Left lobe of liver (tissue), 2 donors: Measurements from ENCODE around the gene HELZ. TPM values are rescaled to one million over a fixed set of nuclear protein-coding genes. Genes with fewer than 3 reads are reported as not detected.

Experiments used
- ATAC-seq: fragments of 200-7000 bp; cut with Tn5 transposase; one replicate; pipeline ENCODE4 v1.9.1; 2020; ENCODE audit warnings: mild to moderate bottlenecking, moderate library complexity
- DNase-seq: peaks from one replicate; pipeline ENCODE4 v3.0.0-alpha.2; 2020; ENCODE audit warnings: low spot score
- total RNA-seq: library from RNA; stranded (reverse); gene quantifications from one replicate; pipeline ENCODE4 v1.2.1, GENCODE V29; 2021
- donor health status: DM: no; HTN: no; CAD: no; lungs with moderate emphysema.
- donor health status: DM: no; HTN: yes; CAD: no.

The HELZ gene
- total RNA-seq, 1 donor from 2014 or later, result 31.7 TPM

DNA sequence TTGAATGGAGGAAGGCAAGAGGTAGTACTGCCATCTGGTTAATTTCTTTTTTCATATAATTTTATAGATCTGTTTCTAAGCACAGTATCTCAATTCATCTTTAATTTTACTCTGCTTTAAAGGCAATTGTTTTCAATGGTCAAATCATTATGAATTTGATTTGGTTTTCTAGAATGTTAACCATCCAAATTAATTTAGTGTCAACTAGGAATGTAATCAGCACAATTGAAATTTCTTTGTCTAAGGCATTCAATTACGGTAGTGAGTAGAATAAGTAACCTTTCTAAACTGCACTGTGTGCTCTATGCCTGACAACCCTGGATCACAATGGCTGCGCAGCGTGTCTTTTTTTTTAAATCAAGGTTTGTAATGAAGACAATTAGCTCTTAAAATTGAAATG, 156.4 kb downstream of the HELZ start:
- DNase-seq (no peak), ATAC-seq (no peak)

- no peak for ATAC-seq
- DNase-seq, result no peak
These were observed 159.6 kb downstream of the HELZ start for GRCh38 chr17:67085406-67085805.

DNA sequence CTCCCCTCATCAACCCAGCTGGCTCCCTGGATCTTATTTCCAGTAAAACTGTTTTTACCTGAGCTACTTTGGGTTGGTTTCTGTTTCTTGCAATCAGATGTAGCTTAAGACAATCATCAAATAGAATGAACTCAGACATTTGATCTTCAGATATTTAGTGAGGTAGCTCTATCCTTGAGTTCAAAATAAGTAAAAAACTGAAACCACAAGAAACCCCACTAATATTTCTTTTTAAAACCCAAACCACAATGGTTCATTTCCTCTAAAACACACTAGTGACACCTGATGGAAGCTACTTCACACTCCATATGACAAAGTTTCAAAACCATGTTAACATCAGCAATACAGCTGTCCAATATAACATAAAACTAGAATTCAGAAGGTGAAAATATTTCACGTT, 162.9 kb downstream of the HELZ start:
- DNase-seq, result no peak
- no peak for ATAC-seq

DNA sequence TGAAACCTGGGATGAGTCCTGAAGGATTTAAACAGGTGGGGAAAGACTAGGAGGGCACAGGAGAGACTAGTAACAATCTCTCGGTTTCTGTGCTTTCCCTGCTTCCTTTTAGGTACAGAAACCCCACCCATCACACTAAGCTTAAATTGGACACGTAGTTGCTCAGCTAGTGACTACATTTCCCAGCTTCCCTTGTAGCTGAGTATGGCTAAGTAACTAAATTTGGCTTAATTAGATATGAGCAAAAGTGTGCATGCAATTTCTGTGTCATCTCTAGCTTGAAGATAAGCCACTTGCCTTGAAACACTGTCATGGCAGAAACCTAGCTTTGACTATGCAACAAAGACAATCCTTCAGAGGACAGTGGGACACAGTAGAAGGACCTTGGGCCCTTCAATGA, 164.2 kb downstream of the HELZ start:
- ATAC-seq (no peak), DNase-seq (no peak)

- DNase-seq, result no peak
- peak; percentile 22 for ATAC-seq
These were observed 165.5 kb downstream of the HELZ start for GRCh38 chr17:67079491-67079890.

DNA sequence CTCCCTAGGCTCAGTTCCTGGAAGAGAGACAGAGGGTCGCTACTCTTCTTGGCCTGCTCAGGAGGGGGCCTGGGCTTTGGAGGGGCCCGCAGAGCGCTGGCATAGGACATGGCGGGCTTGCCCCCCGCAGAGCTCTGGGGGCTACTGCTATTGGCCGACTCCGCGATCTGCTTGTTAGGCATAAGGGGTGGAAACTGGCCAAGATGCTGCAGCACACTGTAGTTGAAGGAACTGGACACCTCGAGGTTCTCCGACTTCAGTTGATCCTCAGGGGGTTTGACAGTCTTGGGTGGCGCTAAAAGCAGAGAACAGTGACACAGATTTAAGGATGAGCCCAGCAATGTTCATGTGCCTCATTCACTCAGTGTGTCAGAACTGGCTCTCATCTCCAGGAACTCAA, 166.7 kb downstream of the HELZ start:
- DNase-seq (no peak), ATAC-seq (no peak)

DNA sequence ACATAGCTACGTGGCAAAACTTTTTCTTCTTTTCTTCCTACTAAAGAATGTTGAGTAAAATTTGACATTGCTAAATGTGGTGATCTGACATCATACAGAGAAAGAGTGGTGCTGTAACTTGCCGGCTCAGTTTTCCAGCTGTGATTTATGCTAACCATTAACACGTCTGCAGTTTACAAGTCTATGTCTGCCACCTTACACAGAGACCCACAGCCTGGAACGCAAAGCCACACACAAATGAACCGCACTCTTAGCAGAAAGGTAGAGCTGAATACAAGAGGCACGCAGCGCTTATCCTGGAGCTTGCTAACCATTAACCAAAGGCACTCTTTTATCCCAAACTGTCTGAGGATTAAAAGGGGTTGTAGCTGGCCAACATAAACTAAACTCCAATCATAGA, 168.7 kb downstream of the HELZ start:
- ATAC-seq (peak; percentile 88), DNase-seq (peak; percentile 71)

- DNase-seq (no peak), ATAC-seq (peak; percentile 46)
These were observed 170.2 kb downstream of the HELZ start for GRCh38 chr17:67074781-67075180.

DNA sequence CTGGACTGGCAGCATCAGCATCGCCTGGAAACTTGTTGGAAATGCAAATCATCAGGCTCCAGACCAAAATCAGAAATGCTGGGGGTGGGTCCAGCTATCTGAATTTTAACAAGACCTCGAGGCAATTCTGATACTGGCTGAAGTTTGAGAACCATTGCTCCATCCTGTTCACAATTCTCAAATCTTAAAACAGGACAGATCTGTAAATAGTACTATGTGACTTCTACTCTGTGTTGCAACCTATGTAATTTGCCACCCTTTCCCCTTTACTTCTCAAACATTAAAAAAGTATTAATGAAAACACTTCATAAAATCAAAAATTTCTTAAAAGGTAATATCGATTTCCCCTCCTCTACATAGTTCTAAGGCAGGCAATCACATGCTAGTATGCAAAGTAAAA, 172.1 kb downstream of the HELZ start:
- ATAC-seq (peak; percentile 43), DNase-seq (no peak)

DNA sequence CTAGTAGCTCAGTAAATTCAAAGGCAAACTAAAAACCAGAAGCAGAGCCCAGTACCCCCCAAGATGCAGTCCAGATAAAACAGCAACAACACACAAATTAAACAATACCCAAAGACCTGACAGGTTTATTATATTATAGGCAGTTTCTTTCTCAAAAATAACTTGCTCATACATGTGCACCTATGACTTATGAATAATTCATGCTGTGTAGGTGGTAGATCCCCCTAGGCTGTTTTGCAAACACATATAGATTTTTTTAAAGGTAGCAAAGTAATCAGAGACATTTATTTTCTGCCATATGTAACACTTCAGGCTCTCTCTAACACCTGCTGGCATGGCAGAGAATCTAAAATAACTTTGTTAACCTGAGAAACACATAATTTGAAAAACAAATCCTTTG, 173.4 kb downstream of the HELZ start:
- ATAC-seq (no peak), DNase-seq (no peak)

DNA sequence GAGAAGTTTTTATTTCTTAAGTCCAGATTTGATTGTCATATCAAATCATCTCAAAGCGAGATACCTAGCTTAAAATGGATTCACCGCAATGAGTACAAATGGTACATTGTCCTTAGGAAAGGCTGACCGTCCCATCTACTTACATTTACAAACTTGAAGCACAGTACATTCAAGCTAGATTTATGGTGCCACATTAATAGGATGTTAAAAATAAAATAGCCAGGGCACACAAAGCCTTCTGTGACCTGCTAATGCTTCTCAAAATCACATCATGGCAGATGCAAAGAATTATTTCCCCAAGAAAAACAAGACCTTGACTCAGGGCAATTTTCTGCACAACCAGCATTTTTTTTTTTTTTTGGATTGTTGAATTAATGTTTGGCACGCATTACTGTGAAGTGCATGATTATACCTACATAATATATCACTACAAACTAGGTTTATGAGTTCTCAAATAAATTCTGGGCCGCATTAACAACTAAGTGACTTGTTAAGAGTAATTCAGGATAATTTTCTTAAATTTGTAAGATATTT, 175.3 kb downstream of the HELZ start:
- ATAC-seq (no peak), DNase-seq (no peak)

DNA sequence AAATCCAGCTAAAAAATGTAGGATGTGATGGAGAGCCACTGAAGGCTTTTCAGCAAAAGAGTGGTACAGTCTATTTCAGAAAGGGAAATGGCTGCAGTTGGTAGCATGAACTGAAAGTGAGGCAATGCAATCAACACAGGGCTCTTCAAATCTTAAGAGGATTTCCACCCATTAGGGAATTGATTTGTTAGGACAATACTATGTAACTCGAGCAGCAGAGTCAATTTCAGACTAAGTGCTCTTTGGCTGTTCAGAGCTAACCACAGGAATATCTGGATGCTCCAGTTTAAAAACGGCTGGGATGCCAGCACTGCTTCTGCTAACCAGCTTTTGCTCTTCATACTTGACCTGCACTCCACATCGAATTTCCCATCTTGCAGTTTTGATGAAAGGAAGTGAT, 176.0 kb downstream of the HELZ start:
- DNase-seq (no peak), ATAC-seq (no peak)

DNA sequence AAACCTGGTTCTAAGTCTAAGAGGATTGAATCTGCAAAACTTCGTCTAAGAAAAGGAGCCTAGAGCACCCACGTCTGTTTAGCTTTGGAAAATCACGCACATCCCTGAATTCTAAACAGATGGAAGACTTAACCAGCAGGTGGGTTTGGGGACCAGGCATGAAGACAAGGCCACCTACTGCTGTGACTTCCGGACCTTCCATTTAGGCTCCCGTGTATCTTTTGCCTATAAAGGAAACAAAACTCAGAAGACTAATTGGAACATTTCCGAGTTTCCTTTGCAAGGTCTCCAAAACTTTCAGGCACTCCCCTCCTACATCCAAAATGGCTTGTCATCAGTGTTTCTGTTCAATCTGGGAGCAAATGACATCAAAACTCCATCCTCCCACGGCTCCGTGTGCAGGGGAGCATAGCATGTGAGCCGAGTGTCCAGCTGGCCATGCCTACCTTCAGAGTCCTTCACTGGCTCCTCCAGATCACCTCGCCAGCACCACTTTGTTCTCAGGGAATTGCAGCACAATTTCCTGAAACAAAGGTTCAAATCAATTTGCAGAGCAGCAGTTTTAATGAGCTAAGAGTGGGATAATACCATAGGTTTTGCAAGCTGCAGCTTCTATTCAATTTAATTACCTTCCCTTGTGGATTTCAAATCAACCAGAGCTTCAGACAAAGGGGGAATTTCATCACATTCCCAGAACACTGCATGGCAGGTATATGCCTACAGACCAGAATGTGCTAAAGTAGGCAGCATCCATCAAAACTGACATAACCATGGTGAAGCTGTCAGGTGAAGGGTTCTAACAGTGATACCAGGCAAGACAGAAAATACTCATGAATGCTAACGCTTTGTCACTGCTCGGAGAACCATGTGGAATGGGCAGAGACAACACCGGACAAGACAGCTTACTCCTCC, 177.2 kb downstream of the HELZ start:
- no peak for DNase-seq
- no peak for ATAC-seq

DNA sequence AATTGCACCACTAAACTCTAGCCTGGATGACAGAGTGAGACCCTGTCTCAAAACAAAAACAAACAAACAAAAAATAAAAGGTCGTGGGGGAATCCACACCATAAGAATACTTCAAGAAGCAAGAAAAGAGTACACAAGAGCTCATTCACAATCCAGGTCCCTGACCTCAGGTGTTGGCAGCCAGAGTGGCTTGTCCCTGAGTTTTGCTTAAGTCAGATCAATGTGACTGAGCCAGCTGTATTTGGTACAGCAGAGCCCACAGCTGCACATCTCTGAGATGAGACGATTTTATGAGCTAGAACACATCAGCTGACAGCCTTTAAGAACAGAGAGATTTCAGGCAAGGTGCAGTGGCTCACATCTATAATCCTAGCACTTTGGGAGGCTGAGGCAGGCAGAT, 178.3 kb downstream of the HELZ start:
- ATAC-seq (peak; percentile 72), DNase-seq (no peak)

DNA sequence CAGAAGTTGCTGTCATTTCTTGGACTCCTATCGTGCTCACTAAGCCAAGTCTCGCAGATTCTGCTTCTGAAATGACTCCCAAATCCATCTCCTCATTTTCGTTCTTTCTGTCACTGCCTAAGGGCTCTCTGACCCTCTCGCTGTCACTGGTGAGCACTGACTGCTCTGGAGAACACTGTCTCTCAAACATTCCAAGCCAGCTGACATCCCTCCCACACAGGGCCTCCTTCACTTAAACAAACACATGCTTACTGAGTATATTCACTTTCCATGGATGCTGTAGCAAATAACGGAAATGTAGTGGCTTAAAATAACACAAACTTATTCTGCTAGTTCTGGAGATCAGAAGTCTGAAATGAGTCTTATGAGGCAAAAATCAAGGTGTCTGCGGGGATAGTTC, 181.9 kb downstream of the HELZ start:
- no peak for DNase-seq
- no peak for ATAC-seq

DNA sequence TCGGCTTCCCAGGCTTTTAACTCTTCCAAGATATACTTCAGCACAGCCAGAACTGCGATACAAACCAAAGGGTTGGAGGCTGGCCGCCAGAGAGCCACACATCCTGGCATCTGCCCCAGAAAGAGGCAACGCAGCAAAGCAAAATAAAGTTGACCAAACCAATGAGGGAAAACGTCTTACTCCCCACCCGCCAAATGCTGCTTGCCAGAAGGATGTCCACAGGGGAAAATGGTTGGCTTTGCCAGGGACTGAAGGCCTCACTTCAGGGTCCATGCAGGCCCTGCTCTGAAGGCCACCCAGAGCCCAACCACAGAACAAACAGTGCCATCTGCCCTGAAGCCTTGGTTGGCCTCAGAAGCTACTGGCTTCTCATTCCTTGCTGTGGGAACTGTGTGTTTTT, 185.6 kb downstream of the HELZ start:
- ATAC-seq (peak; percentile 52), DNase-seq (peak; percentile 37)

DNA sequence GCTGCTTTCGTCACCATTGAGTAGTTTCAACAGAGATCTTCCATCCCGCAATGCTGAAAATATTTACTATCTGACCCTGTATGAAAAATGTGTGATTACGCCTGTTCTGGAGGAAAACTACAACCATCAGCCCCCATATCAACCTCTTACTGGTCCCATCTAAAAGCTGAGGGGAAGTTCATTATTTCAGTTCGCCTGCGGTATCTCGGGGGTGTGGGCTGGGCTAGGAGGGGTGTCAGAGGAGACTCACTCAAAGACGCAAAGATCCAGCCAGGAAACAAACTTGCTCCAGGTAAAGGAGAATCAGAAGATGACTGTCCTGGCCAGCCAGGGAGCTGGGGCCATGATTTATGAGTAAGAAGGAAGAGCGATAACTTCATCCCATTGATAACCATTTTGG, 187.0 kb downstream of the HELZ start:
- peak; percentile 1 for DNase-seq
- no peak for ATAC-seq

DNA sequence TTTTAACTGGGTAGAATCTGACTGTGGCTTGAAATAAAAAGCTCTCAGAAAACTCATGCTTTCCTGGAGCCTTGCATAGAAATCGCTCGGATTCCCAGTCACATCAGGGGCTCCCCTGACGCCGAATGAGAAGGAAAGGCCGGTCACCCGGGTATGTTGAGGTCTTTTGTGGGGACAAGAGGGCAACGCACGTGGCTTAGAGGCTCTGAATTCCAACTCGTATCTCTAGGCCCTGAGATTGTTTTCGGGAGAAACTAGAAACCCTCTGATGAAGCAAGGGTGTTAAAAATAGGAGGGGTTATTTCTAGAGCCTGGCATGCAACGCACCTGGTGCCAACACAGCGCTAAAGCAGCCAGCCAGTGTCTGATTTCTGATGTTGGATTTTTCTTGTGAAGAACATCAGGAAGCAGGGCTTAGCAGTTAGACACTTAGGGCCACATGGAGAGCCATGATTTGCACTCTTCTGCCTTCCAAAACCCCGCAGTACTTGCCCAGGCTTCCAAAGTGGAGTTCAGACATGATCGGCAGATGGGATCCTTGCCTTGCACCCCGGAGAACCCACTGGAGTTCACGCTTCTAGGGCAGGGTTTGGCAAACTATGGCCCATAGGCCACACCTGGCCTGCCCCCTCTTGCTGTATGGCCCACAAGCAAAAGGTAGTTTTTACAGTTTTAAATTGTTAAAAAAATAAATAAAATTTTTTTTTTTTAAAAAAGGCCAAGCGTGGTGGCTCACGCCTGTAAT, 188.1 kb downstream of the HELZ start:
- no peak for ATAC-seq
- peak; percentile 14 for DNase-seq

- no peak for ATAC-seq
These were observed 188.9 kb downstream of the HELZ start for GRCh38 chr17:67055811-67056745.

GRCh38 chr17:67055041-67055443, 190.0 kb downstream of the HELZ start:
- no peak for ATAC-seq
- peak; percentile 35 for DNase-seq

More at GRCh38 chr17:67055811-67056745, 188.9 kb downstream of the HELZ start:
- peak; percentile 37 for DNase-seq

DNA sequence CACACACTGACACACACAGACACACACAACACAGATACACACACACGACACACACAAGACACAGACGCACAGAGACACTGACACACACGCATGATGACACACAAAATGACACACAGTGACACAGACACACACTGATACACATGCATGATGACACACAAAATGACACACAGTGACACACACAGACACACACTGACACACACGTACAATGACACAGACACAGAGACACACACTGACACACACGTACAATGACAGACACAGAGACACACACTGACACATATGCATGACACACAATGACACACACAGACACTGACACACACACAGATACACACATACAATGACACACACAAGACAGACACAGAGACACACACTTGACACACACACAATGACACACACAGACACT, 190.4 kb downstream of the HELZ start:
- DNase-seq, result no peak
- ATAC-seq, result no peak
